ENCODE measurements around the gene PGF.

GRCh38 chr14:74947353-74948227, 7.8 kb downstream of the PGF start:
- TF ChIP-seq EZH2phosphoT487 (IDR thresholded peaks at IDR 0.05; ENCODE audit: insufficient read depth, low read depth) (no peak), EZH2 (IDR thresholded peaks at IDR 0.05; ENCODE audit: insufficient read depth, poor library complexity, severe bottlenecking) (no peak)

All from GM23248 (cell line).